Calu3 (cell line): Measurements from ENCODE around the gene SYCP2. TPM values are rescaled to one million over a fixed set of nuclear protein-coding genes. Genes with fewer than 3 reads are reported as not detected.
"Not testable (repeated sequence)": the region's sequence is repeated elsewhere in the genome, so short reads cannot be mapped to it uniquely, and the experiment has no call there.

Experiments used
- BruUV-seq: library from RNA; stranded (reverse); fragments of 400-500 nt; replicated peaks from 2 replicates; lab custom pipeline; 2021; lab: Mats Ljungman, UMichigan
- CTCF ChIA-PET: fragments of 300-600 bp; sonication (Branson Sonifier 250); formaldehyde crosslinking; loops from one replicate; lab custom pipeline; 2022; ENCODE audit warnings: antibody characterized with exemption; lab: Charles Lee
- DNase-seq: peaks from one replicate; pipeline ENCODE4 v3.0.0; 2022
- H3K27ac Mint-ChIP-seq: one replicate; pipeline ENCODE4 v1.8.0; 2022; ENCODE audit warnings: mixed read lengths; ENCODE audit not compliant: unreplicated experiment
- H3K27me3 Mint-ChIP-seq: one replicate; pipeline ENCODE4 v1.8.0; 2022; ENCODE audit warnings: mixed read lengths; ENCODE audit not compliant: unreplicated experiment
- H3K36me3 Mint-ChIP-seq: one replicate; pipeline ENCODE4 v1.8.0; 2022; ENCODE audit warnings: mild to moderate bottlenecking, moderate library complexity, mixed read lengths; ENCODE audit not compliant: insufficient read depth, unreplicated experiment
- H3K4me1 Mint-ChIP-seq: one replicate; pipeline ENCODE4 v1.8.0; 2022; ENCODE audit warnings: mild to moderate bottlenecking, low read depth, mixed read lengths; ENCODE audit not compliant: unreplicated experiment
- H3K4me3 Mint-ChIP-seq: one replicate; pipeline ENCODE4 v1.8.0; 2022; ENCODE audit warnings: mild to moderate bottlenecking, low read depth, moderate library complexity, mixed read lengths; ENCODE audit not compliant: unreplicated experiment
- H3K9me3 Mint-ChIP-seq: one replicate; pipeline ENCODE4 v1.8.0; 2022; ENCODE audit warnings: low read depth, mixed read lengths; ENCODE audit not compliant: unreplicated experiment
- intact Hi-C: fragments of 100-400 bp; cut with micrococcal nuclease; formaldehyde crosslinking; loops from one replicate; pipeline ENCODE4 v1.10.0; 2022; ENCODE audit not compliant: unreplicated experiment
- total RNA-seq: library from RNA; stranded (reverse); gene quantifications from 2 replicates; pipeline ENCODE4 v1.2.3, GENCODE V29; 2022
- TF ChIP-seq, protein P1 (sequence below): fragments of 200-600 bp; IDR thresholded peaks from one replicate; pipeline ENCODE4 v1.8.0; 2022; ENCODE audit warnings: antibody characterized with exemption; ENCODE audit not compliant: unreplicated experiment

The SYCP2 gene
- total RNA-seq, 1 experiment from 2014 or later = 56.0 TPM

DNA sequence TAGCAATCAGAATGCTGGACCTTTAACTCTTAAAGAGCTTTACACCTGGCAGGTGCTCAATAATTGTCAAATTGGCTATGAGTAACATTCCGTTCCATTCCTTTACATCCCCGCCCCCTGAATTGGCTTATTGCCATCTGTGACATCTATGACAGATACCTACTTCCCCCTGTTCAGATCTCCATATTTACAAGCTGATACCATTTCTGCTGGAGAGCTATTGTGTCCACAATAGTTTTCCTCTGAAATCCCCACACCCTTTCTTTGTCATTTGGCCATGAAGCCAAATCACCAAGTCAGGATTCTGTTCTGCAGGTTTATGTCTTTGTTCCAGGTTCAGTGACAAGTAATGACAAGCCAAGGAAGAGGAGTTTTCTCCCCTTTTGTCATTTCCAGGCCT lies 28.0 kb upstream of the SYCP2 start:
- BruUV-seq = no TSS peak
- CTCF ChIA-PET = interaction anchor here (0.9 kb wide), 1 partner anchor 11 kb away, joined by 4 read pairs; no protein-coding TSS in a partner anchor
- intact Hi-C loops = no loop called here
- Mint-ChIP-seq H3K9me3 (no peaks in the 10 kb centered on the region), H3K27me3 (no peaks in the 10 kb centered on the region), H3K36me3 (no peaks in the 10 kb centered on the region), H3K4me1 (peaks cover 12% of the 10 kb centered on the region), H3K4me3 (no peak overlapping the region), H3K27ac (no peak overlapping the region)
- DNase-seq = no peak
- TF ChIP-seq, protein P1, sequence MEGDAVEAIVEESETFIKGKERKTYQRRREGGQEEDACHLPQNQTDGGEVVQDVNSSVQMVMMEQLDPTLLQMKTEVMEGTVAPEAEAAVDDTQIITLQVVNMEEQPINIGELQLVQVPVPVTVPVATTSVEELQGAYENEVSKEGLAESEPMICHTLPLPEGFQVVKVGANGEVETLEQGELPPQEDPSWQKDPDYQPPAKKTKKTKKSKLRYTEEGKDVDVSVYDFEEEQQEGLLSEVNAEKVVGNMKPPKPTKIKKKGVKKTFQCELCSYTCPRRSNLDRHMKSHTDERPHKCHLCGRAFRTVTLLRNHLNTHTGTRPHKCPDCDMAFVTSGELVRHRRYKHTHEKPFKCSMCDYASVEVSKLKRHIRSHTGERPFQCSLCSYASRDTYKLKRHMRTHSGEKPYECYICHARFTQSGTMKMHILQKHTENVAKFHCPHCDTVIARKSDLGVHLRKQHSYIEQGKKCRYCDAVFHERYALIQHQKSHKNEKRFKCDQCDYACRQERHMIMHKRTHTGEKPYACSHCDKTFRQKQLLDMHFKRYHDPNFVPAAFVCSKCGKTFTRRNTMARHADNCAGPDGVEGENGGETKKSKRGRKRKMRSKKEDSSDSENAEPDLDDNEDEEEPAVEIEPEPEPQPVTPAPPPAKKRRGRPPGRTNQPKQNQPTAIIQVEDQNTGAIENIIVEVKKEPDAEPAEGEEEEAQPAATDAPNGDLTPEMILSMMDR = no peak

DNA sequence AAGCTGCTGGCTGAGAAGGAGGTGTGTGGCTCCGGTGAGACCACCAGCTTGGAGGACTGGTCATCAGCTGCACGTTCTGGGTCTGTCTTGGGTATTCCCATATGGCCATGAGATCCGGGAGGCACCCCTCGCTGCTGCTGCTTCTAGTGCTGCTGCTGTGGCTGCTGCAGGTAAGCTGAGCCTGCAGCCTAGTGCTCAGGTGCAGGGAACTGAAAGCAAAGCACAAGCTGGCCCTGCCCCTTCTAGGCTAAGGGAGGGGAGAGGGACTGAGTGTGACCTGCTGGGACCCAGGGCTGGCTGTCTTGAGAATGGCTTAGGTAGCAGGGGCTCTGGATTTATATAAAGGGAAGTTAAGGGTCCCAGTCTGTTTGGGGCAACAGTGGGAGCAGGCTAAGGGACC lies 25.2 kb upstream of the SYCP2 start:
- H3K27me3 Mint-ChIP-seq = no peaks in the 10 kb centered on the region
- no peak overlapping the region for H3K27ac Mint-ChIP-seq
- TF ChIP-seq, protein P1 = no peak
- H3K4me3 Mint-ChIP-seq = no peak overlapping the region
- DNase-seq = no peak
- intact Hi-C loops = no loop called here
- H3K4me1 Mint-ChIP-seq = peaks cover 12% of the 10 kb centered on the region
- CTCF ChIA-PET = no interaction called here
- no TSS peak for BruUV-seq
- no peaks in the 10 kb centered on the region for H3K9me3 Mint-ChIP-seq
- H3K36me3 Mint-ChIP-seq = no peaks in the 10 kb centered on the region

DNA sequence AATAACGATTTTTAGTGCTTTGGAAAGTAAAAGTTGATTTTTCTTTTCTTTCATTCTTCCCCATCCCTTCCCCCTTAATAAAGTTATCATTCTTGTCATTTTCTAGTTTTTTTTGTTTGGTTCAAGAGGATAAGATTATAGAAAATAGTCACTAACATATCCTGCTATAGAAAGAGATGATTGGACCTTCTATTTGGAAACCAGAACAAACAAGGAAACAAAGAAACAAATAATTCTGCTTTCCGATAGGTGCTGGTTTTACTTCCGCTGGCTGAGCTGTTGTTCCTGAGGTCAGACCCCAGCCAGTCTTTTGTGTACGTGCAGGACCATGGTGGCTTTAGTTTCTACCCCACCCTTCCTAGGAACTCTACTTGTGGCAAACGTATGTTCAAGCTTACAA lies 24.7 kb upstream of the SYCP2 start, which contains the start of gene CDH26:
TSS of gene CDH26 (plus strand) at position 301 of the 400 bp plus-strand sequence. CDS start 304 bp downstream, outside the sequence.
- H3K4me3 Mint-ChIP-seq = no peak within 1 kb of the TSS
- H3K4me1 Mint-ChIP-seq = peaks cover 12% of the 10 kb centered on the region
- TF ChIP-seq, protein P1 = no peak
- no peak within 1 kb of the TSS for H3K27ac Mint-ChIP-seq
- CTCF ChIA-PET = no interaction called here
- no peaks in the 10 kb centered on the region for H3K9me3 Mint-ChIP-seq
- intact Hi-C loops = no loop called here
- H3K36me3 Mint-ChIP-seq = no peaks in the 10 kb centered on the region
- no TSS peak for BruUV-seq
- no peak for DNase-seq
- H3K27me3 Mint-ChIP-seq = no peaks in the 10 kb centered on the region

DNA sequence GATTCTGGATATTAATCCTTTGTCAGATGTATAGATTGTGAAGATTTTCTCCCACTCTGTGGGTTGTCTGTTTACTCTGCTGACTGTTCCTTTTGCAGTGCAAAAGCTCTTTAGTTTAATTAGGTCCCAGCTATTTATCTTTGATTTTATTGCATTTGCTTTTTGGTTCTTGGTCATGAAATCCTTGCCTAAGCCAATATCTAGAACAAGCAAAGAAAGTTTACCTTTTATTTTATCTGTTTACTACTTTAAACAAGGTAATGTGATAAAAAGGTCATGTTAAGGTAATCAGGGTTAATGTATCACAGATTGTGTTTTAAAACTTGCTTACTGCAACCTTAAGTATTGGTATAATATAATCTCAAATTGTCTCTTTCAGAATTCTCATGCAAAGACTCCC lies 24.1 kb upstream of the SYCP2 start:
- peaks cover 12% of the 10 kb centered on the region for H3K4me1 Mint-ChIP-seq
- H3K27ac Mint-ChIP-seq, H3K36me3 Mint-ChIP-seq, BruUV-seq, DNase-seq, H3K27me3 Mint-ChIP-seq, CTCF ChIA-PET, H3K4me3 Mint-ChIP-seq, H3K9me3 Mint-ChIP-seq, intact Hi-C loops: not testable (repeated sequence)

DNA sequence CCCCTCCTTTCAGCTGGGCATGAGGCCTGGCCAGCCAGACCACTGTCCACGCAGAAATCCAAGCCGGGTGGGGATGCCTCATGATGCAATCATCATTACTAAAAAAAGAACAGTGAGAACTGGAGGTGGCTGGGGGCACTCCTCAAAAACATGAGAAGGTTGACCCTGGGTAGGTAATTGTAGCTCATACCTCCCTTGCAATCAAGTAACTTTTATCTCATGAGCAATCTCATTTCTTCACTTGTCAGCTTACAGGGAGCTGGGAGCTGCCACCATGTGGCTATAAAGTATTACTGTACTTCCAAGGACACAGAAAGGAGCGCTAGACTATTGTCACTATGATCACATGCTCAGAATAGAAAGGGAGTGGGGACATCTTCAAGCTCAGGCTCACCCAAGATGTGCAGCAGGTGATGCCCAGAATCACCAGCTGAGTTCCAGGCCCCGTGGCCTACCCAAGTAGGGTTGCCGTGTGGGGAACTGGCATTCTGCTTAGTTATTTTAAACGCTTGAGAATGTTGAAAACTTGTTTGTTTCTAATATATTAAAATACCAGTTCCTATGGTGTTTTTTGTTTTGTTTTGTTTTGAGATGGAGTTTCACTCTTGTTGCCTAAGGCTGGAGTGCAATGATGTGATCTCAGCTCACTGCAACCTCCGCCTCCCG lies 21.8 kb upstream of the SYCP2 start:
- intact Hi-C loops = no loop called here
- CTCF ChIA-PET = interaction anchor here (0.6 to 1.9 kb wide), 9 partner anchors 11 to 172 kb away, joined by 3 to 15 read pairs (median 4); partner anchors contain the start of genes FAM217B and PPP1R3D
- Mint-ChIP-seq H3K27me3 (no peaks in the 10 kb centered on the region), H3K27ac (no peak overlapping the region), H3K9me3 (no peaks in the 10 kb centered on the region), H3K36me3 (no peaks in the 10 kb centered on the region), H3K4me3 (no peak overlapping the region), H3K4me1 (no peaks in the 10 kb centered on the region)
- DNase-seq = peak; percentile 41
- BruUV-seq = no TSS peak
- TF ChIP-seq, protein P1 = peak; percentile 40
